ENCODE data around the gene VPS9D1.
"Not testable (repeated sequence)": the region's sequence is repeated elsewhere in the genome, so short reads cannot be mapped to it uniquely, and the experiment has no call there.

- TF ChIP-seq CTCF (IDR thresholded peaks at IDR 0.05; ENCODE audit: low read depth, low read length); EZH2phosphoT487 (IDR thresholded peaks at IDR 0.05; ENCODE audit: low read depth): not testable (repeated sequence)
These were observed 49.1 kb downstream of the VPS9D1 start for GRCh38 chr16:89671565-89671964.
